HepG2 (cell line): ENCODE results near the gene PTGIS. TPM values are rescaled to one million over a fixed set of nuclear protein-coding genes. Genes with fewer than 3 reads are reported as not detected.

Experiments
- CBX2 ChIP-seq, 2 experiments: fragments of 200-600 bp in 1 of 2; sonication (generic); formaldehyde crosslinking in 1 of 2; IDR thresholded peaks; 2 replicates each; pipeline versions ENCODE4 v1.7.0 to v1.8.1; 2018 to 2022; ENCODE audit warnings: low read depth in 2 of 2, low read length in 1 of 2, mild to moderate bottlenecking in 1 of 2, missing genetic modification reagents in 1 of 2
- CCAR2 ChIP-seq: fragments of 200-400 bp; formaldehyde crosslinking; optimal IDR thresholded peaks from 2 replicates; pipeline ENCODE3; 2018; ENCODE audit warnings: low read depth, mild to moderate bottlenecking, low read length, moderate library complexity
- ESRRA ChIP-seq: sonication (generic); formaldehyde crosslinking; IDR thresholded peaks from 2 replicates; pipeline ENCODE4 v1.5.1; 2020; ENCODE audit warnings: mild to moderate bottlenecking, low read depth, missing genetic modification reagents
- FOXK2 ChIP-seq: fragments of 450-650 bp; IDR thresholded peaks from 2 replicates; pipeline ENCODE4 v1.6.1; 2016
- MED8 ChIP-seq: sonication (generic); formaldehyde crosslinking; IDR thresholded peaks from 2 replicates; pipeline ENCODE4 v1.8.1; 2023; ENCODE audit warnings: mild to moderate bottlenecking, missing genetic modification reagents; ENCODE audit not compliant: insufficient replicate concordance
- NFIC ChIP-seq: IDR thresholded peaks from 2 replicates; pipeline ENCODE4 v1.6.1; 2012; ENCODE audit warnings: mild to moderate bottlenecking, low read length, inconsistent platforms
- ONECUT2 ChIP-seq: sonication (generic); formaldehyde crosslinking; IDR thresholded peaks from 2 replicates; pipeline ENCODE4 v1.4.0; 2020; ENCODE audit warnings: missing genetic modification reagents
- SRF ChIP-seq: IDR thresholded peaks from 2 replicates; pipeline ENCODE4 v1.6.1; 2011; ENCODE audit warnings: mild to moderate bottlenecking, low read depth, low read length, moderate library complexity
- ZNF20 ChIP-seq: sonication (generic); formaldehyde crosslinking; IDR thresholded peaks from 2 replicates; pipeline ENCODE4 v1.4.0; 2020; ENCODE audit warnings: mild to moderate bottlenecking, moderate library complexity, missing genetic modification reagents
- ZNF577 ChIP-seq: sonication (generic); formaldehyde crosslinking; IDR thresholded peaks from 2 replicates; pipeline ENCODE4 v1.4.0; 2020; ENCODE audit warnings: mild to moderate bottlenecking, low read depth, missing genetic modification reagents, borderline replicate concordance
- polyA plus RNA-seq, 8 experiments: library from polyadenylated mRNA; depleted of rRNA in 3 of 8; stranded (reverse) in 7 of 8; unstranded in 1 of 8; fragments of >200 nt; fragmentation: Illumina TruSeq in 4 of 8; extraction: Trizol in 4 of 8; gene quantifications; 2 replicates each; pipeline versions ENCODE4 v1.2.1 to v1.2.3, GENCODE V29; 2011 to 2016; ENCODE audit warnings: low read depth in 4 of 8, missing spikeins in 1 of 8, mixed read lengths in 1 of 8; ENCODE audit not compliant: insufficient read depth in 1 of 8
- total RNA-seq, 5 experiments: library from RNA; depleted of rRNA; stranded (reverse); fragments of >200 nt; fragmentation: Illumina TruSeq; extraction: Trizol; gene quantifications; 2 replicates each; pipeline ENCODE4 v1.2.3, GENCODE V29; 2016; ENCODE audit warnings: low read depth in 1 of 5
- TF ChIP-seq, protein P1 (sequence below): sonication (generic); formaldehyde crosslinking; IDR thresholded peaks from 2 replicates; pipeline ENCODE4 v1.4.0; 2020; ENCODE audit warnings: missing genetic modification reagents
- TF ChIP-seq, protein P2 (sequence below): sonication (generic); formaldehyde crosslinking; IDR thresholded peaks from 2 replicates; pipeline ENCODE4 v1.5.0; 2020; ENCODE audit warnings: mild to moderate bottlenecking, missing genetic modification reagents, borderline replicate concordance
- TF ChIP-seq, protein P3 (sequence below): sonication (generic); formaldehyde crosslinking; IDR thresholded peaks from 2 replicates; pipeline ENCODE4 v1.5.1; 2020; ENCODE audit warnings: mild to moderate bottlenecking, missing genetic modification reagents, moderate library complexity
- TF ChIP-seq, protein P4 (sequence below): sonication (generic); formaldehyde crosslinking; conservative IDR thresholded peaks from 2 replicates; pipeline ENCODE4 v1.4.0; 2020; ENCODE audit warnings: mild to moderate bottlenecking, missing genetic modification reagents, moderate library complexity

Gene PTGIS
- total and polyA plus RNA-seq, 2 of the 13 experiments (the other 11 are each of a cell fraction or from before 2014, with no cell fraction given): not detected

DNA sequence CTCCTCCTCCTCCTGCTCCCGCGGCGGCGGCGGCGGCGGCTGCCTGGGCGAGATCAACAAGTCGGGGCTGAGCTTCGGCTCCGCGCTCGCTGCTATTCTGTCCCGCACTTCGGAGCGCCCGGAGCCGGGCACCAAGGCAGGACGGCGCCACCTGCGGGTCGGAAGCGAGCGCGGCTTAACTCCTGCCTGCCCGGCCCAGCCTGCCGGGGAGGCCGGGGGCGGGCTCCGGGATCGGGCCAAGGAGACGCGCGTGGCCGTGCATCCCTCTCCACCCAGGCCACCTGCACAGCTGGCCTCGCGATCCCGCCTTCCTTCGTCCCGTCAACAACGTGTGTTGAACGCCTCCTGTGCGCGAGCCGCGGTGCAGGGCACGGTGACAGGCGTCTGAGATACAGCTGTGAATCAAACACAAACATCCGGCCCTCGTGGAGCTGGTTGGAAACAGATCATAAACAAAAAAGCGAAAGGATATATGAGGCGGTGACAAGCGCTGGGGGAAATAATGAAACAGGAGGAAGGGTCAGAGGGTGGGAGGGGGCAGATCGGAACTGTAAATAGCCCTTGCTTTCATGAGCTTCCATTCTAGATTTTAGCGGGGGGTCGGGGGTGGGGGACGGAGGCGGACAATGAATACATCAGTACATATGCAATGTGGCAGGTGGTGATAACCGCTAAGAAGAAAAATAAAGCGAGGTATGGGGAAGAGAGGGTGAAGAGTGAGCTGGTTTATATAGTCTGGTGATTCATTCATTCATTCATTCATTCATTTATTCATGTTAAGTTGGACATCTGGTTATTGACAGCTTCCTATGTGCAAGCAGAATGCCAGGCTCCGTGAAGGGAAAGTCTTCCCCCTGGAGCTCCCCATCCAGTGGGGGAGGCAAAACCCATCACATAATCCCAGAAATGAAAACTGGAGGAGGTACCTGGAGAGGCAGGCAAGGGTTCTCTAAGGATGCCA, 83.5 kb downstream of the PTGIS start (continued):
- TF ChIP-seq, protein P1, sequence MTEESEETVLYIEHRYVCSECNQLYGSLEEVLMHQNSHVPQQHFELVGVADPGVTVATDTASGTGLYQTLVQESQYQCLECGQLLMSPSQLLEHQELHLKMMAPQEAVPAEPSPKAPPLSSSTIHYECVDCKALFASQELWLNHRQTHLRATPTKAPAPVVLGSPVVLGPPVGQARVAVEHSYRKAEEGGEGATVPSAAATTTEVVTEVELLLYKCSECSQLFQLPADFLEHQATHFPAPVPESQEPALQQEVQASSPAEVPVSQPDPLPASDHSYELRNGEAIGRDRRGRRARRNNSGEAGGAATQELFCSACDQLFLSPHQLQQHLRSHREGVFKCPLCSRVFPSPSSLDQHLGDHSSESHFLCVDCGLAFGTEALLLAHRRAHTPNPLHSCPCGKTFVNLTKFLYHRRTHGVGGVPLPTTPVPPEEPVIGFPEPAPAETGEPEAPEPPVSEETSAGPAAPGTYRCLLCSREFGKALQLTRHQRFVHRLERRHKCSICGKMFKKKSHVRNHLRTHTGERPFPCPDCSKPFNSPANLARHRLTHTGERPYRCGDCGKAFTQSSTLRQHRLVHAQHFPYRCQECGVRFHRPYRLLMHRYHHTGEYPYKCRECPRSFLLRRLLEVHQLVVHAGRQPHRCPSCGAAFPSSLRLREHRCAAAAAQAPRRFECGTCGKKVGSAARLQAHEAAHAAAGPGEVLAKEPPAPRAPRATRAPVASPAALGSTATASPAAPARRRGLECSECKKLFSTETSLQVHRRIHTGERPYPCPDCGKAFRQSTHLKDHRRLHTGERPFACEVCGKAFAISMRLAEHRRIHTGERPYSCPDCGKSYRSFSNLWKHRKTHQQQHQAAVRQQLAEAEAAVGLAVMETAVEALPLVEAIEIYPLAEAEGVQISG: peak; percentile 80
- TF ChIP-seq ZNF20: no peak
- TF ChIP-seq, protein P2, sequence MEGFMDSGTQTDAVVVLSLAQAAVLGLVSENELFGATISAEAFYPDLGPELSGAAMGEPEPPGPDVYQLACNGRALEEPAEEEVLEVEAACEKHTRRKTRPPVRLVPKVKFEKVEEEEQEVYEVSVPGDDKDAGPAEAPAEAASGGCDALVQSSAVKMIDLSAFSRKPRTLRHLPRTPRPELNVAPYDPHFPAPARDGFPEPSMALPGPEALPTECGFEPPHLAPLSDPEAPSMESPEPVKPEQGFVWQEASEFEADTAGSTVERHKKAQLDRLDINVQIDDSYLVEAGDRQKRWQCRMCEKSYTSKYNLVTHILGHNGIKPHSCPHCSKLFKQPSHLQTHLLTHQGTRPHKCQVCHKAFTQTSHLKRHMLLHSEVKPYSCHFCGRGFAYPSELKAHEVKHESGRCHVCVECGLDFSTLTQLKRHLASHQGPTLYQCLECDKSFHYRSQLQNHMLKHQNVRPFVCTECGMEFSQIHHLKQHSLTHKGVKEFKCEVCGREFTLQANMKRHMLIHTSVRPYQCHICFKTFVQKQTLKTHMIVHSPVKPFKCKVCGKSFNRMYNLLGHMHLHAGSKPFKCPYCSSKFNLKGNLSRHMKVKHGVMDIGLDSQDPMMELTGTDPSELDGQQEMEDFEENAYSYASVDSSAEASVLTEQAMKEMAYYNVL (CRISPR knock-in tag): no peak
- TF ChIP-seq, protein P3, sequence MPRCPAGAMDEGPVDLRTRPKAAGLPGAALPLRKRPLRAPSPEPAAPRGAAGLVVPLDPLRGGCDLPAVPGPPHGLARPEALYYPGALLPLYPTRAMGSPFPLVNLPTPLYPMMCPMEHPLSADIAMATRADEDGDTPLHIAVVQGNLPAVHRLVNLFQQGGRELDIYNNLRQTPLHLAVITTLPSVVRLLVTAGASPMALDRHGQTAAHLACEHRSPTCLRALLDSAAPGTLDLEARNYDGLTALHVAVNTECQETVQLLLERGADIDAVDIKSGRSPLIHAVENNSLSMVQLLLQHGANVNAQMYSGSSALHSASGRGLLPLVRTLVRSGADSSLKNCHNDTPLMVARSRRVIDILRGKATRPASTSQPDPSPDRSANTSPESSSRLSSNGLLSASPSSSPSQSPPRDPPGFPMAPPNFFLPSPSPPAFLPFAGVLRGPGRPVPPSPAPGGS: peak; percentile 93
- no peak for TF ChIP-seq ONECUT2 (CRISPR knock-in tag)
- TF ChIP-seq, protein P4, sequence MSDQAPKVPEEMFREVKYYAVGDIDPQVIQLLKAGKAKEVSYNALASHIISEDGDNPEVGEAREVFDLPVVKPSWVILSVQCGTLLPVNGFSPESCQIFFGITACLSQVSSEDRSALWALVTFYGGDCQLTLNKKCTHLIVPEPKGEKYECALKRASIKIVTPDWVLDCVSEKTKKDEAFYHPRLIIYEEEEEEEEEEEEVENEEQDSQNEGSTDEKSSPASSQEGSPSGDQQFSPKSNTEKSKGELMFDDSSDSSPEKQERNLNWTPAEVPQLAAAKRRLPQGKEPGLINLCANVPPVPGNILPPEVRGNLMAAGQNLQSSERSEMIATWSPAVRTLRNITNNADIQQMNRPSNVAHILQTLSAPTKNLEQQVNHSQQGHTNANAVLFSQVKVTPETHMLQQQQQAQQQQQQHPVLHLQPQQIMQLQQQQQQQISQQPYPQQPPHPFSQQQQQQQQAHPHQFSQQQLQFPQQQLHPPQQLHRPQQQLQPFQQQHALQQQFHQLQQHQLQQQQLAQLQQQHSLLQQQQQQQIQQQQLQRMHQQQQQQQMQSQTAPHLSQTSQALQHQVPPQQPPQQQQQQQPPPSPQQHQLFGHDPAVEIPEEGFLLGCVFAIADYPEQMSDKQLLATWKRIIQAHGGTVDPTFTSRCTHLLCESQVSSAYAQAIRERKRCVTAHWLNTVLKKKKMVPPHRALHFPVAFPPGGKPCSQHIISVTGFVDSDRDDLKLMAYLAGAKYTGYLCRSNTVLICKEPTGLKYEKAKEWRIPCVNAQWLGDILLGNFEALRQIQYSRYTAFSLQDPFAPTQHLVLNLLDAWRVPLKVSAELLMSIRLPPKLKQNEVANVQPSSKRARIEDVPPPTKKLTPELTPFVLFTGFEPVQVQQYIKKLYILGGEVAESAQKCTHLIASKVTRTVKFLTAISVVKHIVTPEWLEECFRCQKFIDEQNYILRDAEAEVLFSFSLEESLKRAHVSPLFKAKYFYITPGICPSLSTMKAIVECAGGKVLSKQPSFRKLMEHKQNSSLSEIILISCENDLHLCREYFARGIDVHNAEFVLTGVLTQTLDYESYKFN (CRISPR knock-in tag): no peak; the same call in 1 of the 2 replicates
- TF ChIP-seq ESRRA (CRISPR knock-in tag): peak; percentile 68; the same call in 1 of the 2 replicates
- TF ChIP-seq MED8 (CRISPR knock-in tag): no peak
- TF ChIP-seq ZNF577: no peak
- TF ChIP-seq CCAR2: no peak
- TF ChIP-seq NFIC: no peak
- TF ChIP-seq CBX2 (IDR thresholded peaks at IDR 0.05; ENCODE audit: low read depth, low read length): no peak
- no peak for TF ChIP-seq CBX2 (CRISPR knock-in tag; IDR thresholded peaks at IDR 0.05; ENCODE audit: low read depth)
- TF ChIP-seq FOXK2: no peak
- TF ChIP-seq SRF: no peak
